Spleen (tissue), 7 donors: ENCODE results near the gene TRPM5.

Experiments
- POLR2AphosphoS5 ChIP-seq, 3 donors: sonication (generic); formaldehyde crosslinking; IDR thresholded peaks; one replicate each; pipeline ENCODE4 v1.5.1; 2017; ENCODE audit warnings: antibody characterized with exemption in 3 of 3
- TF ChIP-seq, protein P1 (sequence below), 11 experiments: fragments of 200-600 bp in 7 of 11; fragments of 450-650 bp in 4 of 11; sonication (generic) in 4 of 11; IDR thresholded peaks in 8 of 11; conservative IDR thresholded peaks in 3 of 11; 1 replicate in 7 of 11; 2 replicates in 4 of 11; pipeline versions ENCODE4 v1.4.0 to v1.8.0; 2016 to 2021; ENCODE audit warnings: antibody characterized with exemption in 11 of 11, inconsistent platforms in 4 of 11, mild to moderate bottlenecking in 1 of 11
- donor health status: DM: no; HTN: no; CAD: no; lungs with moderate emphysema.
- donor health status: DM: no; HTN: no; CAD: no.
- donor health status: DM: no; HTN: no; CAD: no.

DNA sequence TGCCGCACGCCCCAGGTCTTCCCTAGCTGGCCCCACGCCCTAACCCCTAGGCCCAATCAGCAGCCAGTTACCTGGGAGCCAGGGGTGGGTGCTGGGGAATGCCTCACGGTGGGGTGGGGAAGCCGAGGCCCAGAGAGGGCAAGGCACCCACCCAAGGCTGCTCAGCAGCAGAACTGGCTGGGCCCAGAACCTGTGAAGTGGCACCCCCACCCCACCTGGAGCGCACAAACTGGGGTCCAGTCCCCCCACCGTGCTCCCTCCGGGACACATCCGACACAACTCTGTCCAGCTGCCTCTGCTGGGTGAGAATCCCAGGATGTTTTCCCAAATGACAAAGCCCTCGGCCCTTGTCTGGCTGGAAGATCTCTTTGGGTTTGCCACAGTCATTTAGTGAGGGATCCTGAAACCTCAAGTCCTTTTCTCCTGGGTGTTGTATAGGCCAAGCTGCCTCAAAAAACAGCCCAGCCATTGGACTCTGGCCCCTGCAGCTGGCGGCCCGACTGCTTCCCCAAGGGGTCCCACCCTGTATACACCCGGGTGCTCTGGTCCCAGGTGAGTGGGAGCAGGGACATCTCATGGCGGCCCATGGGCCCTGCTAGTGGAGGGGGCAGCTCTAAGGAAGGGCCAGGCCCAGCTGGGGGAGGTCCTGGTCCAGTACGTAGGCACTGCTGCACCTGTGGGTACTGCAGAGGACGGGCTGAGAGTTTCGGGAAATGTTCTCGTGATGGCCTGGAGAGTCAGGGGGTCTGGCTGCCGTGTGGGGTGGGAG, 22.9 kb downstream of the TRPM5 start:
- TF ChIP-seq, protein P1, sequence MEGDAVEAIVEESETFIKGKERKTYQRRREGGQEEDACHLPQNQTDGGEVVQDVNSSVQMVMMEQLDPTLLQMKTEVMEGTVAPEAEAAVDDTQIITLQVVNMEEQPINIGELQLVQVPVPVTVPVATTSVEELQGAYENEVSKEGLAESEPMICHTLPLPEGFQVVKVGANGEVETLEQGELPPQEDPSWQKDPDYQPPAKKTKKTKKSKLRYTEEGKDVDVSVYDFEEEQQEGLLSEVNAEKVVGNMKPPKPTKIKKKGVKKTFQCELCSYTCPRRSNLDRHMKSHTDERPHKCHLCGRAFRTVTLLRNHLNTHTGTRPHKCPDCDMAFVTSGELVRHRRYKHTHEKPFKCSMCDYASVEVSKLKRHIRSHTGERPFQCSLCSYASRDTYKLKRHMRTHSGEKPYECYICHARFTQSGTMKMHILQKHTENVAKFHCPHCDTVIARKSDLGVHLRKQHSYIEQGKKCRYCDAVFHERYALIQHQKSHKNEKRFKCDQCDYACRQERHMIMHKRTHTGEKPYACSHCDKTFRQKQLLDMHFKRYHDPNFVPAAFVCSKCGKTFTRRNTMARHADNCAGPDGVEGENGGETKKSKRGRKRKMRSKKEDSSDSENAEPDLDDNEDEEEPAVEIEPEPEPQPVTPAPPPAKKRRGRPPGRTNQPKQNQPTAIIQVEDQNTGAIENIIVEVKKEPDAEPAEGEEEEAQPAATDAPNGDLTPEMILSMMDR (IDR thresholded peaks at IDR 0.05 in 8 of 11, conservative IDR thresholded peaks at IDR 0.05 in 3 of 11), result no peak
- no peak for TF ChIP-seq POLR2AphosphoS5 (IDR thresholded peaks at IDR 0.05)
